Measurements from ENCODE around the gene RIC8A. TPM values are rescaled to one million over a fixed set of nuclear protein-coding genes. Genes with fewer than 3 reads are reported as not detected.
A peak's percentile ranks its signal among the peaks of the same experiment; 100 is the strongest.

RIC8A gene
- total RNA-seq, 2 donors from 2014 or later = 77.1 to 92.6 TPM

- Mint-ChIP-seq H3K27me3 (ENCODE audit: insufficient read depth) (no peaks in the 10 kb centered on the region), H3K9me3 (no peaks in the 10 kb centered on the region), H3K36me3 (ENCODE audit: low read depth) (peaks cover 38% of the 10 kb centered on the region), H3K4me1 (peaks cover 35% of the 10 kb centered on the region), H3K27ac (peak overlapping the region; percentile 91), H3K4me3 (peak overlapping the region; percentile 98)
- Histone ChIP-seq H3K9ac (ENCODE audit: extremely low read depth, low read length, poor library complexity, severe bottlenecking) (peak overlapping the region; percentile 93), H3K27ac (ENCODE audit: low read depth, low read length) (no peak overlapping the region), H3K27me3 (ENCODE audit: control insufficient read depth, insufficient read depth, low read length, poor library complexity, severe bottlenecking) (no peaks in the 10 kb centered on the region), H3K4me3 (ENCODE audit: low read length) (peak overlapping the region; percentile 99), H3K36me3 (ENCODE audit: control insufficient read depth, insufficient read depth, low read length) (peaks cover 41% of the 10 kb centered on the region), H3K4me1 (ENCODE audit: control insufficient read depth, insufficient read depth, low read length) (peaks cover 42% of the 10 kb centered on the region), H3K9me3 (ENCODE audit: control insufficient read depth, low read length) (no peaks in the 10 kb centered on the region)
- no peak for TF ChIP-seq CTCF (conservative IDR thresholded peaks at IDR 0.05)
- DNase-seq = no peak
- 86 to 96% methylated on average over 3 to 7 of the region's 7 CpGs for WGBS, 2 experiments (ENCODE audit: insufficient coverage in 1 of 2, insufficient read length in 1 of 2)
These were observed 1.5 kb upstream of the RIC8A start for GRCh38 chr11:206002-206384.

GRCh38 chr11:206526-207207, 841 bp upstream of the RIC8A start:
- H3K36me3 Mint-ChIP-seq (ENCODE audit: low read depth) = peaks cover 42% of the 10 kb centered on the region
- DNase-seq = peak; percentile 51
- peak overlapping the region; percentile 40 for H3K27ac ChIP-seq (ENCODE audit: low read depth, low read length)

GRCh38 chr11:207863-208180, 314 bp downstream of the RIC8A start:
- peaks cover 30% of the 10 kb centered on the region for H3K4me1 ChIP-seq (ENCODE audit: control insufficient read depth, insufficient read depth, low read length)
- peak overlapping the region; percentile 93 for H3K9ac ChIP-seq (ENCODE audit: extremely low read depth, low read length, poor library complexity, severe bottlenecking)
- Mint-ChIP-seq H3K27me3 (ENCODE audit: insufficient read depth) (no peaks in the 10 kb centered on the region), H3K27ac (peak overlapping the region; percentile 98), H3K4me1 (peaks cover 26% of the 10 kb centered on the region), H3K36me3 (ENCODE audit: low read depth) (peaks cover 45% of the 10 kb centered on the region), H3K9me3 (no peaks in the 10 kb centered on the region), H3K4me3 (peak overlapping the region; percentile 98)
- WGBS, 2 experiments (ENCODE audit: insufficient coverage in 1 of 2, insufficient read length in 1 of 2) = 0 to 1% methylated on average over 15 to 27 of the region's 27 CpGs
- H3K36me3 ChIP-seq (ENCODE audit: control insufficient read depth, insufficient read depth, low read length) = peaks cover 52% of the 10 kb centered on the region
- peak overlapping the region; percentile 95 for H3K27ac ChIP-seq (ENCODE audit: low read depth, low read length)
- H3K4me3 ChIP-seq (ENCODE audit: low read length) = peak overlapping the region; percentile 99
- DNase-seq = no peak
- no peaks in the 10 kb centered on the region for H3K9me3 ChIP-seq (ENCODE audit: control insufficient read depth, low read length)
- no peaks in the 10 kb centered on the region for H3K27me3 ChIP-seq (ENCODE audit: control insufficient read depth, insufficient read depth, low read length, poor library complexity, severe bottlenecking)
- no peak for TF ChIP-seq CTCF (conservative IDR thresholded peaks at IDR 0.05)

More at GRCh38 chr11:206526-207207, 841 bp upstream of the RIC8A start:
- H3K4me1 Mint-ChIP-seq = peaks cover 35% of the 10 kb centered on the region
- no peaks in the 10 kb centered on the region for H3K9me3 Mint-ChIP-seq
- Histone ChIP-seq H3K4me1 (ENCODE audit: control insufficient read depth, insufficient read depth, low read length) (peaks cover 42% of the 10 kb centered on the region), H3K9ac (ENCODE audit: extremely low read depth, low read length, poor library complexity, severe bottlenecking) (peak overlapping the region; percentile 93), H3K4me3 (ENCODE audit: low read length) (peak overlapping the region; percentile 99), H3K27me3 (ENCODE audit: control insufficient read depth, insufficient read depth, low read length, poor library complexity, severe bottlenecking) (no peaks in the 10 kb centered on the region), H3K9me3 (ENCODE audit: control insufficient read depth, low read length) (no peaks in the 10 kb centered on the region), H3K36me3 (ENCODE audit: control insufficient read depth, insufficient read depth, low read length) (peaks cover 42% of the 10 kb centered on the region)
- TF ChIP-seq CTCF (conservative IDR thresholded peaks at IDR 0.05) = no peak
- H3K27me3 Mint-ChIP-seq (ENCODE audit: insufficient read depth) = no peaks in the 10 kb centered on the region
- 11 to 45% methylated on average over 6 to 39 of the region's 39 CpGs for WGBS, 2 experiments (ENCODE audit: insufficient coverage in 1 of 2, insufficient read length in 1 of 2)
- H3K27ac Mint-ChIP-seq = peak overlapping the region; percentile 91
- peak overlapping the region; percentile 98 for H3K4me3 Mint-ChIP-seq
